A673 (cell line): ENCODE measurements around the gene COBL. TPM values are rescaled to one million over a fixed set of nuclear protein-coding genes. Genes with fewer than 3 reads are reported as not detected.

ENCODE experiments used
- BruUV-seq: library from RNA; stranded (reverse); fragments of 400-500 nt; replicated peaks from 2 replicates; lab custom pipeline; 2021; lab: Mats Ljungman, UMichigan
- CTCF ChIA-PET: fragments of 300-600 bp; sonication (Branson Sonifier 250); formaldehyde crosslinking; loops from one replicate; lab custom pipeline; 2022; ENCODE audit warnings: antibody characterized with exemption; lab: Charles Lee
- POLR2A ChIA-PET: fragments of 300-600 bp; sonication (Branson Sonifier 250); formaldehyde crosslinking; loops from one replicate; lab custom pipeline; 2022; ENCODE audit warnings: antibody characterized with exemption; ENCODE audit not compliant: low non-redundant PET; lab: Charles Lee
- DNase-seq: peaks from one replicate; pipeline ENCODE4 v3.0.0-alpha.2; 2015; ENCODE audit warnings: low spot score
- H3K27ac ChIP-seq: fragments of 200-600 bp; sonication (generic); 2 replicates; pipeline ENCODE4 v1.5.1; 2016; ENCODE audit warnings: mixed run types, low read depth, mild to moderate bottlenecking, mixed read lengths, antibody characterized with exemption, low read length; ENCODE audit not compliant: poor library complexity, severe bottlenecking
- H3K27me3 ChIP-seq: fragments of 200-600 bp; sonication (generic); replicated peaks from 2 replicates; pipeline ENCODE4 v1.6.1; 2017; ENCODE audit warnings: mixed run types, low read depth, mild to moderate bottlenecking, mixed read lengths, antibody characterized with exemption, low read length; ENCODE audit not compliant: insufficient read depth, poor library complexity
- H3K36me3 ChIP-seq: fragments of 200-600 bp; sonication (generic); 2 replicates; pipeline ENCODE4 v1.6.1; 2016; ENCODE audit warnings: mixed run types, mild to moderate bottlenecking, mixed read lengths, antibody characterized with exemption, low read length; ENCODE audit not compliant: insufficient read depth, poor library complexity, severe bottlenecking
- H3K4me1 ChIP-seq: fragments of 200-600 bp; sonication (generic); 2 replicates; pipeline ENCODE4 v1.6.1; 2017; ENCODE audit warnings: mixed run types, mild to moderate bottlenecking, mixed read lengths, antibody characterized with exemption, low read length; ENCODE audit not compliant: insufficient read depth, poor library complexity, severe bottlenecking
- H3K4me3 ChIP-seq: fragments of 200-600 bp; sonication (generic); 2 replicates; pipeline ENCODE4 v1.5.1; 2016; ENCODE audit warnings: low read depth, mixed run types, mild to moderate bottlenecking, mixed read lengths, low read length; ENCODE audit not compliant: poor library complexity, severe bottlenecking
- H3K9me3 ChIP-seq: fragments of 200-600 bp; sonication (generic); 2 replicates; pipeline ENCODE4 v1.6.1; 2016; ENCODE audit warnings: mixed run types, low read depth, mild to moderate bottlenecking, mixed read lengths, antibody characterized with exemption, low read length; ENCODE audit not compliant: poor library complexity, severe bottlenecking
- EZH2 ChIP-seq: fragments of 200-600 bp; sonication (generic); IDR thresholded peaks from 2 replicates; pipeline ENCODE4 v1.6.1; 2017; ENCODE audit warnings: borderline replicate concordance, low read depth, mild to moderate bottlenecking, mixed read lengths, antibody characterized with exemption, low read length; ENCODE audit not compliant: poor library complexity, severe bottlenecking
- intact Hi-C: fragments of 100-400 bp; cut with micrococcal nuclease; formaldehyde crosslinking; loops from one replicate; pipeline ENCODE4 v1.10.0; 2022; ENCODE audit not compliant: unreplicated experiment
- total RNA-seq: library from RNA; stranded (reverse); gene quantifications from 2 replicates; pipeline ENCODE4 v1.2.3, GENCODE V29; 2021
- TF ChIP-seq, protein P1 (sequence below): fragments of 300-800, 200-600 bp; sonication (generic); conservative IDR thresholded peaks from 2 replicates; pipeline ENCODE4 v1.5.1; 2017; ENCODE audit warnings: low read depth, mild to moderate bottlenecking, antibody characterized with exemption, low read length, moderate library complexity, mixed read lengths

COBL gene
- total RNA-seq, 1 experiment from 2014 or later = not detected

DNA sequence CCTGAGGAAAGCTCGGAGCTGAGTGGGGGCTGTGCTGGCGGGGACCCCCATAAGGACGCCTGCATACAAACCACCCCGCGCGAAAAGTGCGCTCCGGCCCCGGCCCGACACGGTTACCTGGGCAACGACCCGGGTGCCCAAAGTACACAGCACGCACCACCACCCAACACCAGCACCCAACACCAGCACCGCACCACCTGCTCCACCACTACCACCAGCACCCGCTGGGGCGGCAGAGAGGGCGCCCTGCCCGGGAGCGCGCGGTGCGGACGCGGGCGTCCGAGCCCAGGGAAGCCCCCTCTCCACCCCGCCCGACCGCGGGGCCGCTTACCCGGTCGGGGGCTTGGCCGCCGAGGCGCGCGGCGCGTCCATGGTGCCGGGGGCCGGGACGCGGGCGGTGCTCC, 345 bp downstream of the COBL start:
- intact Hi-C loops = no loop called here
- Histone ChIP-seq H3K4me1 (no peaks in the 10 kb centered on the region), H3K9me3 (peaks cover 5% of the 10 kb centered on the region), H3K36me3 (no peaks in the 10 kb centered on the region), H3K4me3 (no peak overlapping the region), H3K27me3 (no peaks in the 10 kb centered on the region), H3K27ac (no peak overlapping the region)
- no peak for DNase-seq
- ChIA-PET CTCF (no interaction called here), POLR2A (no interaction called here)
- BruUV-seq = no TSS peak
- TF ChIP-seq, protein P1, sequence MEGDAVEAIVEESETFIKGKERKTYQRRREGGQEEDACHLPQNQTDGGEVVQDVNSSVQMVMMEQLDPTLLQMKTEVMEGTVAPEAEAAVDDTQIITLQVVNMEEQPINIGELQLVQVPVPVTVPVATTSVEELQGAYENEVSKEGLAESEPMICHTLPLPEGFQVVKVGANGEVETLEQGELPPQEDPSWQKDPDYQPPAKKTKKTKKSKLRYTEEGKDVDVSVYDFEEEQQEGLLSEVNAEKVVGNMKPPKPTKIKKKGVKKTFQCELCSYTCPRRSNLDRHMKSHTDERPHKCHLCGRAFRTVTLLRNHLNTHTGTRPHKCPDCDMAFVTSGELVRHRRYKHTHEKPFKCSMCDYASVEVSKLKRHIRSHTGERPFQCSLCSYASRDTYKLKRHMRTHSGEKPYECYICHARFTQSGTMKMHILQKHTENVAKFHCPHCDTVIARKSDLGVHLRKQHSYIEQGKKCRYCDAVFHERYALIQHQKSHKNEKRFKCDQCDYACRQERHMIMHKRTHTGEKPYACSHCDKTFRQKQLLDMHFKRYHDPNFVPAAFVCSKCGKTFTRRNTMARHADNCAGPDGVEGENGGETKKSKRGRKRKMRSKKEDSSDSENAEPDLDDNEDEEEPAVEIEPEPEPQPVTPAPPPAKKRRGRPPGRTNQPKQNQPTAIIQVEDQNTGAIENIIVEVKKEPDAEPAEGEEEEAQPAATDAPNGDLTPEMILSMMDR = no peak
- no peak for TF ChIP-seq EZH2

DNA sequence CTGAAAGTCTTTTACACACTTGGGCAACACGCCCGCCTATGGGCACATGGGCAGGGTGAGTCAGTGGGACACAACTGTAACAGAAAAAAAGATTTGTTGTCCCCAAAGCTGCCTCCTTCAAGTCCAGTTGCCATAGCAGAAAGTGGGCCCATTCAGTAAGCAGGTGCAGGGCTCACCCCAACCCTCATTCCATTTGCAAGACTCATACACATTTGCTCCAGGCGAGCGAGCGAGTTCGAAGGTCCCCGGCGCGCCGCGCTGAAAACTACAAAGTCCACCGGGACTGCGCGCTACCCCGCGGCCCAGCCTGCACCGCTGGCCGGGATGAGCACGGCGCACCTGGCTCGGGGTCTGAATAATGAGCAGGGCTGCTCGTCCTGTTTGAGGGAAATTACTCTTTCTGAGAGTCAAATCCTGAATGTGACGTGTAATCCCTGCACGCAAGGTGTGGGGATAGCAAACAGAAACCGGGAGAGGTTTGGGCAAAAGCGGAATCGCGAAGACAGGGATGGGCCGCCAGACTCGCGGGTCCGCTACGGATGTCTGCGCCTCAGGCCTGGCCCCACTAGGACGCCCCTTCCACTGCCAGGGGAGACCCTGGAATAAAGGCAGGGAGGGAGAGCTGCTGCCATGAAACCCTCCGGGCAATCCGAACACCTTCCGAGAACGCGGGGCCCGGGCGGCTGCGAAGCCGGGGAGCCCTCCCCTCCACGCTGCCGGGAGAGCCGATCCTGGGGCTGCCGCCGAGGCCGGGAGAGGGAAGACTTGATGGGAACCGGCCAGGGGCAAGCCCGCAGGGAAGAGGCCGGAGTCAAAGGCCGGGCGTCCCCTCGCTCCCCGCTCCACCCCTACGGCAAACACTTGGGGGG, 982 bp downstream of the COBL start:
- H3K36me3 ChIP-seq = no peaks in the 10 kb centered on the region
- POLR2A ChIA-PET = no interaction called here
- DNase-seq = no peak
- no peak for TF ChIP-seq EZH2
- TF ChIP-seq, protein P1 = no peak
- CTCF ChIA-PET = no interaction called here
- no TSS peak for BruUV-seq
- no peak overlapping the region for H3K27ac ChIP-seq
- no peaks in the 10 kb centered on the region for H3K4me1 ChIP-seq
- intact Hi-C loops = no loop called here
- H3K4me3 ChIP-seq = no peak overlapping the region
- peaks cover 5% of the 10 kb centered on the region for H3K9me3 ChIP-seq
- no peaks in the 10 kb centered on the region for H3K27me3 ChIP-seq

- H3K4me1 ChIP-seq = no peaks in the 10 kb centered on the region
- DNase-seq = no peak
- POLR2A ChIA-PET = no interaction called here
- peaks cover 11% of the 10 kb centered on the region for H3K9me3 ChIP-seq
- no peak for TF ChIP-seq EZH2
- TF ChIP-seq, protein P1 = no peak
- no peak overlapping the region for H3K4me3 ChIP-seq
- no peaks in the 10 kb centered on the region for H3K36me3 ChIP-seq
- CTCF ChIA-PET = no interaction called here
- BruUV-seq = no TSS peak
- intact Hi-C loops = no loop called here
- no peak overlapping the region for H3K27ac ChIP-seq
- H3K27me3 ChIP-seq = no peaks in the 10 kb centered on the region
These were observed 1.9 kb downstream of the COBL start for GRCh38 chr7:51314726-51315125.
